HG03139 (cell line): ENCODE measurements around the gene LHX8.
"Not testable (repeated sequence)": the region's sequence is repeated elsewhere in the genome, so short reads cannot be mapped to it uniquely, and the experiment has no call there.

ENCODE experiments used
- ATAC-seq: cut with Tn5 transposase; IDR thresholded peaks from one replicate; pipeline ENCODE4 v1.9.1; 2021; ENCODE audit not compliant: unreplicated experiment

LHX8 gene

GRCh38 chr1:75133750-75134646, at the start of gene LHX8:
TSS of gene LHX8 (plus strand) at chr1:75134388. CDS start at chr1:75136615, 2,227 bp downstream.
- ATAC-seq = no peak

DNA sequence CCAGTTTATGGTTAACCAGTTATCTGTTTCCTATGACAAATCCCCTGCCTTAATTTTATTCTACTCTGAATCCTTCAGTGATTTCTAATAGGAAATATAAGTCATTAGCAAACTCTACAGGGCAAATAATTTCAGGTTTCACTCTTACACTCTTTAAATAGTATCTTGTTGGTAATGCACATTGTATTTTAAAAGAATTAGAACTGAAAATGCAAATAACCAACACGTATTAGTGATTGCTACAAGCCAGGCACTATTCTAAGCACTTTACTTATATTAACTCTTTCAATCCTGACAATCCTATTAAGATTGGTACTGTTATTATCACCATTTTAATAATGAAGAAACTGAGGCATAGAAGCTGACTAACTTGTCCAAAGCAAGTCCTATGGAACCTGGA, 48.3 kb upstream of the LHX8 start:
- ATAC-seq = no peak

- no peak for ATAC-seq
These were observed 46.9 kb upstream of the LHX8 start for GRCh38 chr1:75087278-75087677.

- no peak for ATAC-seq
These were observed 42.0 kb upstream of the LHX8 start for GRCh38 chr1:75092141-75092540.

DNA sequence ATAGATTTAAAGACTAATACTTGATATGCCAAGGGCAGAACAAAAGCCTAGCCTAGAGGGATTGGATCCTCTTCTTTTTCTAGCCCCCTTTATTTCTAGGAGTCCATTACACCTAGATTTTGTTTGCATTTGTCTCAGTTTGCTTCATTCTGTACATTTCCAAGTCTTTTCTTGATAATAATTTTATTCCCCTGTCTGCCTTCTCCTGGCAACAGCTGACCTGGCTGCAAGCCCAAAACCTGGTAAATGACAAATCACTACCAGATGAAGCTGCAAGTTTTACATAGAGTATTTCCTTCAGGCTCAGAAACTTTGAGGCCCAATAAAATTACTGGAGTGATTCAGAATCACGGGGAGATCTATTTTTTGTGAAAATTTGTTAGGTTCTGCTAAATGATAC, 36.5 kb upstream of the LHX8 start:
- no peak for ATAC-seq

DNA sequence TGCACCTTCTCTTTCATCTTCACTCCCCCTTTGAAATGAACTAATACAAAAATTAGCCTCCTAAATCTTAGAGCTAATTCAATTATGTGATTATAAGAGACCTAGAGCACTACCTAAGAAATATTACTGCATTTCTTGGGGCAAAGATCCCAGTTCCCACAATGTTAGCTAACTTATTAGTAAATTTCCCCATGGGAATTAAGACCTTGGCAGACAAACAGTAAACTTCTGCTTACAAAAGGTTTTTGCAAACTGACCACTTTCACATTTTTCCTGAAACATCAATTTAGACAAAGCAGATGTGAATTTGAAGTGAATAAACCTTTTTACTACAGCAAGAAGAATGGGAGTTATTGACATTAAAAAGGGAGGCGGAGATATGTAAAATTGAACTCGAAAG, 34.6 kb upstream of the LHX8 start:
- no peak for ATAC-seq

GRCh38 chr1:75100481-75101092, 33.6 kb upstream of the LHX8 start:
- no peak for ATAC-seq

DNA sequence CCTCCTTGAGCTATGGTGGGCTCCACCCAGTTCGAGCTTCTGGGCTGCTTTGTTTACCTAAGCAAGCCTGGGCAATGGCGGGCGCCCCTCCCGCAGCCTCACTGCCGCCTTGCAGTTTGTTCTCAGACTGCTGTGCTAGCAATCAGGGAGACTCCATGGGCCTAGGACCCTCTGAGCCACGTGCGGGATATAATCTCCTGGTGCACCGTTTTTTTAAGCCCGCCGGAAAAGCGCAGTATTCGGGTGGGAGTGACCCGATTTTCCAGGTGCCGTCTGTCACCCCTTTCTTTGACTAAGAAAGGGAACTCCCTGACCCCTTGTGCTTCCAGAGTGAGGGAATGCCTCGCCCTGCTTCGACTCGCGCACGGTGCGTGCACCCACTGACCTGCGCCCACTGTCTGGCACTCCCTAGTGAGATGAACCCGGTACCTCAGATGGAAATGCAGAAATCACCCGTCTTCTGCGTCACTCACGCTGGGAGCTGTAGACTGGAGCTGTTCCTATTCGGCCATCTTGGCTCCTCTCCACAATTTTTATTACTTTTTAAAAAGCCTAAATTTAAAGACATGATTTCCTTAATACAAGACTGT, 21.7 kb upstream of the LHX8 start:
- ATAC-seq = not testable (repeated sequence)

DNA sequence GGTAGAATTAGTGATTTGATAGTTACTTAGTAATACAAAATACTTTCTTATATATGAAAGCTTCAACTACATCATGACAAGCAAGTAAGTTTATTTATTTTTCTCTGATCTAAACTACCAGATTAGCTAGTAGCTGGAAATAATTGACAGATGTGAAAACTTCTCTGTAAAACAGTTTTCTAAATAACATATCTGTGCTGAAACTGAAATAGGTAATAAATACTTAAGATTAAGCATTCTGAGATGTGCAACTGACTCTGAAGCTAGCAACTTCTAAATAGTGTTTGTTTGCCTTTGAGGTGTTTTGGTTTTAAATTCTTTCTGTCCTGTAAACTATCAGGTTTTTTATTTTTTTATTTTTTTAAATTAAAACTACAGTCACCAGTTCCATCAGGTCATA, 18.5 kb upstream of the LHX8 start:
- ATAC-seq = no peak

- ATAC-seq = no peak
These were observed 10.4 kb upstream of the LHX8 start for GRCh38 chr1:75123756-75124155.

DNA sequence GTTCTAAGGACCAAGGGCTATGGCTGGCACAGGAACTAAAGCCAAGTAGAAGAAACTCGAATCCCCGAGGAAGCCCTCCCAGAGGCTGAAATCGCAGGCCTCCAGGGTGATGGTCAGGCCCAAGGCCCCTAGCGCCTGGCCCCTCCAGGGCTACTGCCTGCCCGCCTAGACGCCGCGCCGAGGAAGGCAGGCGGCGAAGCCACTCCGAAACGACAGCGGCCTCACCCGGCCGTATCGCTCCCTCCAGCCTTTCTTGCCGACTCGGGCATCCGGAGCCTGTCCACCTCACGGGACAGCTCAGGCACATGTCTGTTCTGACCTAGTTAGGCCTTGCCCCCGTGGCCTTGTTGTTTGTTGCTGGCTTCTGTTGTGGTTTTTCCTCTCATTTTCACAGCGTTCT, 9.7 kb upstream of the LHX8 start:
- ATAC-seq = no peak

DNA sequence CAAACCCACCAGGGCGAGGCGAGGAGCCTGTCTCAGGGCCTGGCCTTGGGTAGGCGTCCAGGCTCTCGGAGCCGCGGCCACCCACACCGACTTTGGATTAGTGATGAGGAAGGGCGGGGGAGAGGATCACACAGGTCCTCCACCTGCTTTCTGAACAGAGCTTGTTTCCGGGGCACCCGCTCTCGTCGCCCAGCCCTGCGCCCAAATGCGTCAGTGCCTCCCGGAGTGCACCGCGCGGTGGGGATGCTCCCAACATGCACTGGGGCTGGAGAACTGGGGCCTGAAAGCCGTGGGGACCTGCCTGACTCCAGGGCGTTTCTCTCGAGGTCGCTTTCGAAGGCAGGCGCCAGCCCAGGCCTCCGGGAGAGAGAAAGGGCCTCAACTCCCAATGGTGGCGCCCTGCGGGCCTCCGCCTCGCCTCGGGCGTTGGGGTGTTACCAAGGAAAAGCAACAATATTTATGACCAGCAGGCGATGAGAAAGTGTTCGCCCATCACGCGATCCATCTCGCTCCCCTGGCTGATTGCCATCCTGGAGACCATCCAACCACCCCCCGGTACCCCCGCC, 8.9 kb upstream of the LHX8 start:
- no peak for ATAC-seq

- ATAC-seq = no peak
These were observed 7.5 kb upstream of the LHX8 start for GRCh38 chr1:75126611-75127101.

GRCh38 chr1:75127916-75128717, 6.1 kb upstream of the LHX8 start:
- ATAC-seq = no peak

DNA sequence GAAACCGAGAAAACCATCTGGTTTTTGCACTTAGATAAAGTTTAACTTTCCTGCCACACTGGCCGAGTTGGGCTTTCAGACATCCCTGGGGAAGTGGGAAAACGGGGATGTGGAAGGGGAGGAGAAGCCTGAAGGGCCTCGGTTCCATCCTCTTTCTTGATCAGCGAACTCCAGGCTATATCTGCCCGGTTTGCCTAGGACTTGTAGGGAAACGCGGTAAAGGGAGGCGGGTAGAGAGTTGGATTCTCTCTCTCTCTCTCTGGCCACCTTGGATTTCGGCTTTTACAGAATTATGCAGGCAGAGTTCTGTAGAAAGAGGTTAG, 4.6 kb upstream of the LHX8 start:
- ATAC-seq = no peak

DNA sequence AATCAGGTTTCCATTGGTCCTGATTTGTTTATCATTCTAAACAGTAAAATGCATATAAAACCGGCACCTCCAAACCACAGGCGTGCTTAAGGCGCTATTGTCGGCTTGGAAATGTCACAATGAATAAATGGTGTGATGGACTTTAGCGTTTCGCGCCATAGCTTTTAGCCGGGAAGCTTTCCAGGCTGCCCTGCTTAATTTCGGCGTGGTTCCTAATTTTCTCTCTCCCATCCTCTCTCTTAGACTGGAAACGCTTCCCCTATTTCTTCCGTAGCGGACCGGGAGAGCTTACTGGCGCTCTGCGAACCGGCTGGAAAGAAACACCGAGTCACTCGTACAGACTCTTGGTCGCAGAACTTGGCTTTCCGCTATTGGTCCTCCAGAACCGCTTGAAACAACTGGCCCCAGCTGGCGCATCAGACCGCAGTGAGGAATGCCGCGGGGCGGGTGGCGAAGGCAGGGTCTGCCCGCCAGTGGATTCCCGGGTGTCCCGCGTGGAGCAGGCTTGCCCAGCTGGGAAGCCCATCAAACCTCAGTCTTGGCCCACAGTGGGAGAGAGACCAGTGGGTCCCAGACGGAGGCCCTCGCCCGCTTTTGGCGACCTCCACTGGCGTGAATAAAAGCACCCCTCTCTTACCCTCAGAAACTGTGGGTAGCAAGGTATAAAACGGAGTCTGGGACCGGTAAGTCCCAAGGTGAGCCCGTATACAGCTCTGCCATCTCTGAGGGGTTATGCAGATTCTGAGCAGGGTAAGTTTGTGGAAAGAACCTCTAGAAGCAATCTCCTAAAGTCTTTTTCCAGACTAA, 4.0 kb upstream of the LHX8 start:
- no peak for ATAC-seq

GRCh38 chr1:75130865-75131564, 3.2 kb upstream of the LHX8 start:
- no peak for ATAC-seq

DNA sequence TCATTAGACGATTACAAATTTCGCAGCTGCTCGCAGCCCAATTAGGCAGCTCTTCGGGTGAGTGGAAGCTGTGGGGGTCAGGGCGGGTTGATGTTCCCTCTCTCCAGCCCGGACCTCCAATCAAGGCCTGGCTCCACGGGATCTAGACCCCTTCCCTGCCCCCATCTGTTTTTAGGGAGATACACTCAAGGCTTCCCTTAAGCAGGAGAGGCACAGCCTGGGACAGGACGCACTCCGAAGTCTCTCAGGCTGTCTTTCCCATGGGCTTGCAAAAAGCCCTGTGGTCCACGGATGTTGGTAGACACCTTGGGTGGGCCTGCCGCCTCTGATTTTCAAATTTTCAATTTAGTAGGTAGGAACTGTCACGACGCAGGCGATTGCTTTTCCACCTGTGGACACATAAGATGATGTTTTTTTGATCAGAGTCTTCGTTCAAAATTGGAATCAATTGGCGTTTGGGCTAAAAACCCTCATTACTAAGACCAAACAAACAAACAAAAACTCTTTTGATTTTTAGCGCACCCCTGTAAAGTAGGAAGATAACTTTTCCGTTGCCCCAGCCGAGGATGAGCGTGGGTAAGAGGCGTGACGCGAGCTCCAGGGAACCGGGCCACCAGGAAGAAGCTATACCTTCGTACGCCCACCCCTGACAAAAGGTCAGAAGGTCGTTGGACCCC, 2.5 kb upstream of the LHX8 start:
- ATAC-seq = no peak

DNA sequence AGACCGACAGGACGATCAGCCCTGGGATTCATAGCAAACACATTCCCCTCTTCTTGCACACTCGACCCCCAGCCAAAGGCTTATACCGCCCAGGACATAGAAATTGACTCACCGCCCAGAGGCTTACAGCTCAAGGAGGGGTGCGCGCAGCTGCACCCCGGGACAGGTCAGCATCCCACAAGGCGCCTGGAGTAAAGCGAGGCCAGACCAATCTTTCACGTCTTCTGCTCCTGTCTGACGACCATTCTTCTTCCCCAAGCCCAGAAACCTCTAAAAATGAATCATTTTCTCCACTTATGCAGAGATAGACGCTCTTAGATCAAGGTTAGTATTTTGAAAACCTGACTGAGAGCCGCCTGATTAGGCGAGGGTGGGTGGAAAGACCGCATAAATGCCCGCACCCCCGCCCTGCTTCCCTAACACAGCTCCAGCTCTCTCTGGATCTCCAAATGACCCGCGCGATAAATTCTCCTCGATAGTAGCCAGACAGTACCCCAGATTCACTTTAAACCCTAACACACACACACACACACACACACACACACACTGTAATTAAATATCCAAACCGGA, 1.9 kb upstream of the LHX8 start:
- no peak for ATAC-seq
